PC-9 (cell line): ENCODE results near the gene PRCC. TPM values are rescaled to one million over a fixed set of nuclear protein-coding genes. Genes with fewer than 3 reads are reported as not detected.
A peak's percentile ranks its signal among the peaks of the same experiment; 100 is the strongest.

Experiments used
- BruUV-seq: library from RNA; stranded (reverse); fragments of 400-500 nt; replicated peaks from 2 replicates; lab custom pipeline; 2021; lab: Mats Ljungman, UMichigan
- CTCF ChIA-PET: fragments of 300-600 bp; sonication (Branson Sonifier 250); formaldehyde crosslinking; loops from one replicate; lab custom pipeline; 2022; ENCODE audit warnings: antibody characterized with exemption; lab: Charles Lee
- POLR2A ChIA-PET: fragments of 300-600 bp; sonication (Branson Sonifier 250); formaldehyde crosslinking; loops from one replicate; lab custom pipeline; 2022; ENCODE audit warnings: antibody characterized with exemption; ENCODE audit not compliant: unreplicated experiment; lab: Charles Lee
- DNase-seq, 2 experiments: peaks; one replicate each; pipeline versions ENCODE4 v3.0.0 to v3.0.0-alpha.2; 2015 to 2022; ENCODE audit warnings: mixed read lengths in 1 of 2
- H2AFZ ChIP-seq: fragments of 200-600 bp; sonication (generic); 2 replicates; pipeline ENCODE4 v1.8.1; 2017; ENCODE audit warnings: antibody characterized with exemption
- H3F3A ChIP-seq: fragments of 200-600 bp; sonication (generic); 2 replicates; pipeline ENCODE4 v1.8.1; 2017; ENCODE audit warnings: antibody characterized with exemption, mild to moderate bottlenecking, low read depth; ENCODE audit not compliant: insufficient read depth
- H3K27ac ChIP-seq: fragments of 200-600 bp; sonication (generic); 2 replicates; pipeline ENCODE4 v1.6.1; 2016; ENCODE audit warnings: mixed run types
- H3K27me3 ChIP-seq: fragments of 200-600 bp; sonication (generic); 2 replicates; pipeline ENCODE4 v1.6.1; 2016; ENCODE audit warnings: low read depth, mixed run types; ENCODE audit not compliant: insufficient read depth
- H3K36me3 ChIP-seq: fragments of 200-600 bp; sonication (generic); 2 replicates; pipeline ENCODE4 v1.6.1; 2016; ENCODE audit warnings: low read depth, mixed run types
- H3K4me1 ChIP-seq: fragments of 200-600 bp; sonication (generic); replicated peaks from 2 replicates; pipeline ENCODE4 v1.6.1; 2016; ENCODE audit warnings: mixed run types; ENCODE audit not compliant: insufficient read depth
- H3K4me2 ChIP-seq: fragments of 200-600 bp; sonication (generic); 2 replicates; pipeline ENCODE4 v1.6.1; 2017; ENCODE audit warnings: mixed run types
- H3K4me3 ChIP-seq: fragments of 200-600 bp; sonication (generic); 2 replicates; pipeline ENCODE4 v1.6.1; 2016; ENCODE audit warnings: mixed run types
- H3K79me2 ChIP-seq: fragments of 200-600 bp; sonication (generic); 2 replicates; pipeline ENCODE4 v1.6.1; 2017; ENCODE audit warnings: low read depth, mixed run types
- H3K9me2 ChIP-seq: fragments of 200-600 bp; sonication (generic); 2 replicates; pipeline ENCODE4 v1.8.1; 2017; ENCODE audit warnings: mild to moderate bottlenecking; ENCODE audit not compliant: insufficient read depth
- H3K9me3 ChIP-seq: fragments of 200-600 bp; sonication (generic); 2 replicates; pipeline ENCODE4 v1.8.1; 2016; ENCODE audit warnings: low read depth; ENCODE audit not compliant: insufficient read depth
- H4K20me1 ChIP-seq: fragments of 200-600 bp; sonication (generic); 2 replicates; pipeline ENCODE4 v1.8.1; 2017; ENCODE audit not compliant: insufficient read depth
- EZH2 ChIP-seq: fragments of 200-600 bp; sonication (generic); IDR thresholded peaks from 2 replicates; pipeline ENCODE4 v1.8.0; 2017; ENCODE audit warnings: antibody characterized with exemption, low read depth
- intact Hi-C: fragments of 100-400 bp; cut with micrococcal nuclease; formaldehyde crosslinking; loops from one replicate; pipeline ENCODE4 v1.10.0; 2022; ENCODE audit not compliant: unreplicated experiment
- total RNA-seq: library from RNA; stranded (reverse); gene quantifications from 2 replicates; pipeline ENCODE4 v1.2.3, GENCODE V29; 2021
- TF ChIP-seq, protein P1 (sequence below): fragments of 200-600 bp; sonication (generic); conservative IDR thresholded peaks from 2 replicates; pipeline ENCODE4 v1.6.1; 2017; ENCODE audit warnings: mixed run types, antibody characterized with exemption, mild to moderate bottlenecking, moderate library complexity

PRCC gene
- total RNA-seq, 1 experiment from 2014 or later = 56.6 TPM

DNA sequence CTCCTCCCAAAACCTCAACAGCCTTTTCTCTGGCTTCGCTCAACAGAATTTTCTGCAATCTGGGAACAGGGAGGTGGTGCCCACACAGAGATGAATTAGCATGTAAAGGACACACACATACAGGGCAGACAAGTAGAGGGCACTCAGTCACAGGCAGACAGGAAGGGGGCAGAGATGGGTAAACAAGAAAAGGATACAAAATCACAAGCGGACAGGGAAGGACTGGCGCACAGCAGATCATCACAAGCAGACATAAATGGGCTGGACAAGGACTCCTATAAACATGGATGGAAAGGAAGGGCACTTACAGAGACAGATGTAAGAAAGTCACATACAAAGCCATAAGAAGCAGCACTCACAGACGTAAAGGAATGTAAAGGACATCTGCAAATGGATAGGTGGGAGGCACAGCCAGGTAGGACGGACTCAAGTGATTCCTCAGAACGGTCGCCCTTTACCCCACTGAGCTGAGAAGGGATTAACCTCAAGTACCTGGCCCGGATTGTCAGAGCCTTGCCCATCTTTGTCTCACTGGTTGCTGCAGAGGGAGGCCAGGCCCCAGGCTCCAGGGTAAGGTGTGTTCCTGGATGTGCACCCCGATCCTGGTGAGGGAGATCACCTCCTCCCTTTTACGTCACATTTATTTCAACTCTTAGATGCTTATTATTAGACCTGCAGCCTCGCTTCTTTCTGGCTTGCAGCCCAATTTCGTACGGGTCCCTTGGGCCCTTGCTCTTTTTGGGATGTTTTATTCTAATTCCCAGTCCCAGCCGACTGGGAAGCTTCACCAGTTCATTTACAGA is 836 bp upstream of the PRCC start:
- Histone ChIP-seq H4K20me1 (peaks cover 15% of the 10 kb centered on the region), H3K4me2 (peak overlapping the region; percentile 82), H3K79me2 (peaks cover 49% of the 10 kb centered on the region), H3K27ac (peak overlapping the region; percentile 36; the same call in 1 of the 2 replicates), H2AFZ (peak overlapping the region; percentile 87), H3K27me3 (no peaks in the 10 kb centered on the region), H3F3A (peaks cover 5% of the 10 kb centered on the region), H3K9me2 (no peaks in the 10 kb centered on the region), H3K4me3 (peak overlapping the region; percentile 80), H3K9me3 (no peaks in the 10 kb centered on the region), H3K4me1 (peaks cover 18% of the 10 kb centered on the region), H3K36me3 (0 out of 2 replicates have a peak, but pooled peaks cover 11% of the 10 kb centered on the region)
- TSS peak; percentile 75 for BruUV-seq
- TF ChIP-seq, protein P1, sequence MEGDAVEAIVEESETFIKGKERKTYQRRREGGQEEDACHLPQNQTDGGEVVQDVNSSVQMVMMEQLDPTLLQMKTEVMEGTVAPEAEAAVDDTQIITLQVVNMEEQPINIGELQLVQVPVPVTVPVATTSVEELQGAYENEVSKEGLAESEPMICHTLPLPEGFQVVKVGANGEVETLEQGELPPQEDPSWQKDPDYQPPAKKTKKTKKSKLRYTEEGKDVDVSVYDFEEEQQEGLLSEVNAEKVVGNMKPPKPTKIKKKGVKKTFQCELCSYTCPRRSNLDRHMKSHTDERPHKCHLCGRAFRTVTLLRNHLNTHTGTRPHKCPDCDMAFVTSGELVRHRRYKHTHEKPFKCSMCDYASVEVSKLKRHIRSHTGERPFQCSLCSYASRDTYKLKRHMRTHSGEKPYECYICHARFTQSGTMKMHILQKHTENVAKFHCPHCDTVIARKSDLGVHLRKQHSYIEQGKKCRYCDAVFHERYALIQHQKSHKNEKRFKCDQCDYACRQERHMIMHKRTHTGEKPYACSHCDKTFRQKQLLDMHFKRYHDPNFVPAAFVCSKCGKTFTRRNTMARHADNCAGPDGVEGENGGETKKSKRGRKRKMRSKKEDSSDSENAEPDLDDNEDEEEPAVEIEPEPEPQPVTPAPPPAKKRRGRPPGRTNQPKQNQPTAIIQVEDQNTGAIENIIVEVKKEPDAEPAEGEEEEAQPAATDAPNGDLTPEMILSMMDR = no peak
- no peak for TF ChIP-seq EZH2
- POLR2A ChIA-PET = interaction anchor here (0.5 to 1.0 kb wide), 5 partner anchors 14 to 36 kb away, joined by 3 to 26 read pairs (median 10); partner anchors contain the start of gene MRPL24
- intact Hi-C loops = loop anchor here (1.0 to 5.0 kb wide), 4 partner anchors 15 to 74 kb away; partner anchors contain the start of genes HDGF, ISG20L2, METTL25B and MRPL24
- DNase-seq = peak in 1 of 2 experiments; percentile 39
- CTCF ChIA-PET = interaction anchor here (1.0 kb wide), 2 partner anchors 40 to 77 kb away, joined by 3 to 5 read pairs; no protein-coding TSS in a partner anchor

DNA sequence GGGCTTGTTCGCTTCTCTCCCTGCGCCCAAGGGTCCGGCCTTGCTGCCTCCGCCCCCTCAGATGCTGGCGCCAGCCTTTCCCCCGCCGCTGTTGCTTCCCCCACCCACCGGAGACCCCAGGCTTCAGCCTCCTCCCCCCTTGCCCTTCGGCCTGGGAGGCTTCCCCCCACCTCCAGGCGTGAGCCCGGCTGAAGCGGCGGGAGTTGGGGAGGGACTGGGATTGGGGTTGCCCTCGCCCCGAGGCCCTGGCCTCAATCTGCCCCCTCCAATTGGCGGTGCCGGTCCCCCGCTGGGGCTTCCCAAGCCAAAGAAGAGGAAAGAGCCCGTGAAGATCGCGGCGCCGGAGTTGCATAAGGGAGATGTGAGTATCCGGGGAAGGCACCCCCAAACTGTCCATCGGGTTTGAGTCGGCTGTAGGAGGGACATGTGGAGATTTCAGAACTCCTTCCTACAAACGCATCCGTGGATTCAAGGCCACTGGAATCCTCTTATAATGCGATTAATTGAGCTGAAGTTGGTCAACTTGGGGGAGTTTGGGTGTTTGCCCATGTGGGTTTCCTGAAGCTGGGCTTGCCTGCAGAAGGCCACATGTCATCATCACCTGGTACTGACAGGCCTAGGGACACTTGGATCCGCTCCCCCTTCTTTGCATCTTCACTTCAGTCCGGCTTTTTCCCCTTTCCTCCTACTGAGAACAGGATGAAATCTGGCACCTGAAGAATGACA is 707 bp downstream of the PRCC start:
- POLR2A ChIA-PET = interaction anchor here (0.6 to 0.9 kb wide), 4 partner anchors 39 to 229 kb away, joined by 3 to 6 read pairs (median 4); partner anchors contain the start of genes ISG20L2 and METTL25B
- Histone ChIP-seq H3K4me1 (peaks cover 18% of the 10 kb centered on the region), H3K9me2 (no peaks in the 10 kb centered on the region), H3K79me2 (peaks cover 63% of the 10 kb centered on the region), H3F3A (peaks cover 8% of the 10 kb centered on the region), H3K4me3 (peak overlapping the region; percentile 96), H4K20me1 (peaks cover 20% of the 10 kb centered on the region), H3K9me3 (no peaks in the 10 kb centered on the region), H3K27me3 (no peaks in the 10 kb centered on the region), H3K27ac (peak overlapping the region; percentile 76), H3K36me3 (0 out of 2 replicates have a peak, but pooled peaks cover 11% of the 10 kb centered on the region), H3K4me2 (peak overlapping the region; percentile 90), H2AFZ (peak overlapping the region; percentile 85; the same call in 1 of the 2 replicates)
- TF ChIP-seq, protein P1 = no peak
- no peak for TF ChIP-seq EZH2
- DNase-seq = no peak
- intact Hi-C loops = loop anchor here (1.0 to 5.0 kb wide), 4 partner anchors 17 to 76 kb away; partner anchors contain the start of genes HDGF, ISG20L2, METTL25B and MRPL24
- BruUV-seq = TSS peak; percentile 42
- CTCF ChIA-PET = interaction anchor here (0.5 to 1.0 kb wide), 3 partner anchors 42 to 146 kb away, joined by 3 to 5 read pairs (median 3); no protein-coding TSS in a partner anchor
